B cell (primary cell): Measurements from ENCODE around the gene AKAP9. TPM values are rescaled to one million over a fixed set of nuclear protein-coding genes. Genes with fewer than 3 reads are reported as not detected.
"Not testable (repeated sequence)": the region's sequence is repeated elsewhere in the genome, so short reads cannot be mapped to it uniquely, and the experiment has no call there.

Source experiments
- ATAC-seq: fragments of 200-7000 bp; cut with Tn5 transposase; one replicate; pipeline ENCODE4 v1.10.0; 2021; ENCODE audit warnings: low read depth, mild to moderate bottlenecking, moderate number of reproducible peaks, moderate library complexity
- CTCF ChIA-PET: fragments of 350-600 bp; sonication (Branson Sonifier 250); formaldehyde crosslinking; loops from one replicate; lab custom pipeline; 2021; ENCODE audit warnings: antibody characterized with exemption, inconsistent platforms; lab: Charles Lee
- POLR2A ChIA-PET: fragments of 350-600 bp; sonication (Branson Sonifier 250); formaldehyde crosslinking; loops from one replicate; lab custom pipeline; 2021; ENCODE audit warnings: antibody characterized with exemption; lab: Charles Lee
- DNase-seq: peaks from one replicate; pipeline ENCODE4 v3.0.0; 2013
- H2AFZ ChIP-seq: 2 replicates; pipeline ENCODE4 v1.6.1; 2012; ENCODE audit warnings: mild to moderate bottlenecking, low read depth, low read length; ENCODE audit not compliant: insufficient read depth, poor library complexity, severe bottlenecking
- H3K27ac ChIP-seq, 2 donors: 1 replicate in 1 of 2; 2 replicates in 1 of 2; pipeline ENCODE4 v1.5.1; 2012 to 2013; ENCODE audit warnings: low read length in 2 of 2, mild to moderate bottlenecking in 2 of 2, moderate library complexity in 1 of 2
- H3K27me3 ChIP-seq, 4 experiments: fragments of 200-600 bp in 1 of 4; sonication (generic) in 1 of 4; replicated peaks in 1 of 4; 1 replicate in 2 of 4; 2 replicates in 2 of 4; pipeline versions ENCODE4 v1.6.1 to v1.7.0; 2013 to 2016; ENCODE audit warnings: low read length in 3 of 4, mild to moderate bottlenecking in 2 of 4, mixed read lengths in 1 of 4, moderate library complexity in 1 of 4; ENCODE audit not compliant: insufficient read depth in 4 of 4, control insufficient read depth in 3 of 4; ENCODE audit errors: control extremely low read depth in 1 of 4
- H3K36me3 ChIP-seq, 2 experiments: replicated peaks in 1 of 2; 1 replicate in 1 of 2; 2 replicates in 1 of 2; pipeline versions ENCODE4 v1.6.1 to v1.7.1; 2013; ENCODE audit warnings: low read length in 1 of 2; ENCODE audit not compliant: insufficient read depth in 2 of 2, control insufficient read depth in 1 of 2; ENCODE audit errors: control extremely low read depth in 1 of 2, extremely low read depth in 1 of 2
- H3K4me1 ChIP-seq, 2 donors: fragments of 200-600 bp in 1 of 2; sonication (generic) in 1 of 2; 1 replicate in 1 of 2; 2 replicates in 1 of 2; pipeline versions ENCODE4 v1.5.1 to v1.6.1; 2013 to 2017; ENCODE audit warnings: low read length in 2 of 2; ENCODE audit not compliant: control insufficient read depth in 2 of 2, insufficient read depth in 2 of 2
- H3K4me2 ChIP-seq: replicated peaks from 2 replicates; pipeline ENCODE3; 2012; ENCODE audit warnings: mild to moderate bottlenecking, low read depth, low read length; ENCODE audit not compliant: poor library complexity, severe bottlenecking
- H3K4me3 ChIP-seq, 5 experiments: fragments of 200-600 bp in 1 of 5; sonication (generic) in 1 of 5; 1 replicate in 3 of 5; 2 replicates in 2 of 5; pipeline versions ENCODE4 v1.5.1 to v1.7.0; 2011 to 2016; ENCODE audit warnings: low read length in 4 of 5, mild to moderate bottlenecking in 4 of 5, low read depth in 2 of 5, control low read depth in 1 of 5, moderate library complexity in 1 of 5; ENCODE audit not compliant: insufficient read depth in 1 of 5; ENCODE audit errors: control extremely low read depth in 1 of 5, extremely low read depth in 1 of 5
- H3K79me2 ChIP-seq: fragments of 200-600 bp; sonication (generic); one replicate; pipeline ENCODE4 v1.6.0; 2016; ENCODE audit warnings: low read length; ENCODE audit not compliant: control insufficient read depth, insufficient read depth
- H3K9ac ChIP-seq: fragments of 200-600 bp; sonication (generic); 2 replicates; pipeline ENCODE4 v1.6.1; 2017; ENCODE audit warnings: mild to moderate bottlenecking, low read length, moderate library complexity
- H3K9me3 ChIP-seq, 3 donors: one replicate each; pipeline versions ENCODE4 v1.6.1 to v1.7.1; 2013; ENCODE audit warnings: low read length in 2 of 3; ENCODE audit not compliant: control insufficient read depth in 2 of 3, insufficient read depth in 1 of 3; ENCODE audit errors: control extremely low read depth in 1 of 3
- H4K20me1 ChIP-seq: 2 replicates; pipeline ENCODE4 v1.6.0; 2012; ENCODE audit warnings: mild to moderate bottlenecking, low read length; ENCODE audit not compliant: insufficient read depth, control insufficient read depth, poor library complexity, severe bottlenecking
- H3K27ac Mint-ChIP-seq: one replicate; pipeline ENCODE4 v1.8.0; 2021; ENCODE audit warnings: mixed read lengths
- H3K27me3 Mint-ChIP-seq: one replicate; pipeline ENCODE4 v1.8.0; 2021; ENCODE audit warnings: mixed read lengths
- H3K4me1 Mint-ChIP-seq: one replicate; pipeline ENCODE4 v1.8.0; 2021; ENCODE audit warnings: mixed read lengths
- H3K4me3 Mint-ChIP-seq: one replicate; pipeline ENCODE4 v1.8.0; 2021; ENCODE audit warnings: mixed read lengths
- H3K9me3 Mint-ChIP-seq: one replicate; pipeline ENCODE4 v1.8.0; 2022; ENCODE audit warnings: mixed read lengths; ENCODE audit not compliant: insufficient read depth
- CTCF ChIP-seq: fragments of 200-600 bp; IDR thresholded peaks from one replicate; pipeline ENCODE4 v1.8.0; 2022; ENCODE audit warnings: antibody characterized with exemption, mild to moderate bottlenecking
- EZH2 ChIP-seq: IDR thresholded peaks from 2 replicates; pipeline ENCODE4 v1.6.1; 2012; ENCODE audit warnings: borderline replicate concordance, low read depth, mild to moderate bottlenecking, moderate library complexity, low read length; ENCODE audit not compliant: insufficient read depth, poor library complexity, severe bottlenecking
- WGBS: methylation state at CpG from one replicate; pipeline ENCODE4 v1.1.5; 2013; ENCODE audit warnings: missing lambda C conversion rate; ENCODE audit not compliant: insufficient coverage; 5-methylcytosine and 5-hydroxymethylcytosine counted together
- intact Hi-C: fragments of 100-400 bp; cut with micrococcal nuclease; formaldehyde crosslinking; loops from one replicate; pipeline ENCODE4 v1.10.0; 2022
- polyA plus RNA-seq: library from polyadenylated mRNA; depleted of rRNA; stranded (reverse); fragments of >200 nt; gene quantifications from 2 replicates; pipeline ENCODE4 v1.2.3, GENCODE V29; 2012
- total RNA-seq, 2 donors: library from RNA; stranded (reverse); fragments of 120-200 nt in 1 of 2; gene quantifications; 1 replicate in 1 of 2; 2 replicates in 1 of 2; pipeline versions ENCODE4 v1.2.3 to v1.2.4, GENCODE V29; 2013 to 2022

The AKAP9 gene
- total and polyA plus RNA-seq, 2 donors (not counting 1 experiment from before 2014, with no cell fraction given) = 19.3 to 106 TPM

GRCh38 chr7:91953618-91954017 lies 13.0 kb downstream of the AKAP9 start:
- Histone ChIP-seq H3K4me3 (no peak overlapping the region), H3K4me1 (no peaks in the 10 kb centered on the region), H3K36me3 (no peaks in the 10 kb centered on the region), H2AFZ (no peak overlapping the region), H3K27ac (no peak overlapping the region), H3K4me2 (no peak overlapping the region), H3K79me2 (peaks cover 76% of the 10 kb centered on the region), H3K9ac (no peak overlapping the region), H4K20me1 (peaks cover 43% of the 10 kb centered on the region), H3K9me3 (no peaks in the 10 kb centered on the region), H3K27me3 (no peaks in the 10 kb centered on the region)
- ATAC-seq (no peak), DNase-seq (no peak)
- CTCF ChIA-PET = interaction anchor here (0.6 to 1.4 kb wide), 5 partner anchors 11 to 1361 kb away, joined by 3 to 7 read pairs (median 4); partner anchors contain the start of genes AKAP9 and MTERF1
- H3K27me3 Mint-ChIP-seq = no peaks in the 10 kb centered on the region
- intact Hi-C loops = no loop called here
- H3K4me1 Mint-ChIP-seq = peaks cover 17% of the 10 kb centered on the region
- WGBS = no CpG with 5 or more reads among the region's 3 CpGs
- H3K4me3 Mint-ChIP-seq = no peak overlapping the region
- no peak overlapping the region for H3K27ac Mint-ChIP-seq
- TF ChIP-seq CTCF (no peak), EZH2 (no peak)
- POLR2A ChIA-PET = interaction anchor here (0.8 kb wide), 1 partner anchor 49 kb away, joined by 3 read pairs; no protein-coding TSS in a partner anchor
- no peaks in the 10 kb centered on the region for H3K9me3 Mint-ChIP-seq

GRCh38 chr7:91956464-91956863 lies 15.8 kb downstream of the AKAP9 start:
- H3K27ac Mint-ChIP-seq, CTCF ChIA-PET, H3K27ac ChIP-seq: not testable (repeated sequence)

More at GRCh38 chr7:91956464-91956863, 15.8 kb downstream of the AKAP9 start:
- ATAC-seq, H3K36me3 ChIP-seq, intact Hi-C loops, H3K4me2 ChIP-seq, H2AFZ ChIP-seq, H3K4me3 Mint-ChIP-seq, H3K9me3 Mint-ChIP-seq, POLR2A ChIA-PET, DNase-seq, H3K9me3 ChIP-seq, H3K27me3 Mint-ChIP-seq, H3K4me1 ChIP-seq, H3K9ac ChIP-seq, H3K4me3 ChIP-seq, H3K27me3 ChIP-seq: not testable (repeated sequence)
- no CpG with 5 or more reads among the region's 2 CpGs for WGBS
- peaks cover 76% of the 10 kb centered on the region for H3K79me2 ChIP-seq
- peaks cover 13% of the 10 kb centered on the region for H3K4me1 Mint-ChIP-seq
- peaks cover 38% of the 10 kb centered on the region for H4K20me1 ChIP-seq
